Activated naive CD4-positive, alpha-beta T cell treated with anti-CD3 and anti-CD28 coated beads, Interleukin-2, amount 50 U/mL, for 24 hours (primary cell): ENCODE results near the gene AASDHPPT.
A peak's percentile ranks its signal among the peaks of the same experiment; 100 is the strongest.
"Not testable (repeated sequence)": the region's sequence is repeated elsewhere in the genome, so short reads cannot be mapped to it uniquely, and the experiment has no call there.

Experiments used
- H3K27ac Mint-ChIP-seq: one replicate; pipeline ENCODE4 v1.8.0; 2021; ENCODE audit warnings: mild to moderate bottlenecking, mixed read lengths
- H3K27me3 Mint-ChIP-seq: one replicate; pipeline ENCODE4 v1.8.0; 2021; ENCODE audit warnings: mixed read lengths
- H3K36me3 Mint-ChIP-seq: one replicate; pipeline ENCODE4 v1.8.0; 2021; ENCODE audit warnings: mixed read lengths
- H3K4me1 Mint-ChIP-seq: one replicate; pipeline ENCODE4 v1.8.0; 2021; ENCODE audit warnings: mixed read lengths
- H3K4me3 Mint-ChIP-seq: one replicate; pipeline ENCODE4 v1.8.0; 2021; ENCODE audit warnings: mild to moderate bottlenecking, mixed read lengths
- H3K9me3 Mint-ChIP-seq: one replicate; pipeline ENCODE4 v1.8.0; 2021; ENCODE audit warnings: mixed read lengths

The AASDHPPT gene, protein sequence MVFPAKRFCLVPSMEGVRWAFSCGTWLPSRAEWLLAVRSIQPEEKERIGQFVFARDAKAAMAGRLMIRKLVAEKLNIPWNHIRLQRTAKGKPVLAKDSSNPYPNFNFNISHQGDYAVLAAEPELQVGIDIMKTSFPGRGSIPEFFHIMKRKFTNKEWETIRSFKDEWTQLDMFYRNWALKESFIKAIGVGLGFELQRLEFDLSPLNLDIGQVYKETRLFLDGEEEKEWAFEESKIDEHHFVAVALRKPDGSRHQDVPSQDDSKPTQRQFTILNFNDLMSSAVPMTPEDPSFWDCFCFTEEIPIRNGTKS

GRCh38 chr11:106077609-106078455 is at the start of gene AASDHPPT:
Gene AASDHPPT (plus strand): TSS chr11:106077662. CDS start chr11:106077711, 49 bp downstream.
- peaks cover 8% of the 10 kb centered on the region for H3K36me3 Mint-ChIP-seq
- peak within 1 kb of the TSS; percentile 96 for H3K4me3 Mint-ChIP-seq
- H3K9me3 Mint-ChIP-seq = no peaks in the 10 kb centered on the region
- H3K27ac Mint-ChIP-seq = peak within 1 kb of the TSS; percentile 94
- H3K4me1 Mint-ChIP-seq = peaks cover 80% of the 10 kb centered on the region
- no peaks in the 10 kb centered on the region for H3K27me3 Mint-ChIP-seq

- Mint-ChIP-seq H3K9me3 (no peaks in the 10 kb centered on the region), H3K4me1 (no peaks in the 10 kb centered on the region), H3K27ac (no peak overlapping the region), H3K4me3 (no peak overlapping the region), H3K36me3 (no peaks in the 10 kb centered on the region), H3K27me3 (peaks cover 24% of the 10 kb centered on the region)
Measured at GRCh38 chr11:106030609-106031008, 46.9 kb upstream of the AASDHPPT start.

DNA sequence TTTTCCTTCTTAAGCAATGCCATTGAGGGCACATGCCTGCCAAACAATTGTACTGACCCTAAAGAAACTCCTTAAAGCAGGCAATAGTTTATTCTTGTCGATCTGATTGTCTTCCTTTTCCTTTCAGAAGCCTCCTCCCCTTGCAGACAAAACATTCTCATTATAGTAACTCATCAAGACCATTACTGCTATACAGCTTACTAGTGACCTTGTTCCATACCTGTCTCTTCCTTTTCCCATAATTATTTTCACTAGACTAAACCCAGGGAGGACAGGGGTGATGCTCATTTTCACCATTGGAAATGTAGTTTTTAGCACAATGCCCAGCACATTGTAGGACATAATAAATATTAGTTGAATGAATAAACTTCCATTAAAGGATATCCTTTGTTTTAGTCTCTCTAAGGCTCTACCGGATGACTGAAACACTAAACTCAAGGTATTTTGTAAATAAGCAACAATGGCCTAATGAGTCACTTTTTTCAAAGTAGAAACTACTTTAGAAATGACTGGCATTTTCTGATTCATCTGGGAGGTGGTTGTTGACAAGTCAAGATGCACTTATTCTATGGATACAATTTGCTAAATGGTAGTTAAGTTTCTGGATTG is 46.2 kb upstream of the AASDHPPT start:
- Mint-ChIP-seq H3K27ac (no peak overlapping the region), H3K36me3 (no peaks in the 10 kb centered on the region), H3K27me3 (peaks cover 24% of the 10 kb centered on the region), H3K4me3 (no peak overlapping the region), H3K4me1 (no peaks in the 10 kb centered on the region), H3K9me3 (no peaks in the 10 kb centered on the region)

GRCh38 chr11:106031936-106032335 is 45.5 kb upstream of the AASDHPPT start:
- H3K4me3 Mint-ChIP-seq = no peak overlapping the region
- no peaks in the 10 kb centered on the region for H3K4me1 Mint-ChIP-seq
- no peaks in the 10 kb centered on the region for H3K36me3 Mint-ChIP-seq
- no peak overlapping the region for H3K27ac Mint-ChIP-seq
- no peaks in the 10 kb centered on the region for H3K9me3 Mint-ChIP-seq
- H3K27me3 Mint-ChIP-seq = peaks cover 26% of the 10 kb centered on the region

DNA sequence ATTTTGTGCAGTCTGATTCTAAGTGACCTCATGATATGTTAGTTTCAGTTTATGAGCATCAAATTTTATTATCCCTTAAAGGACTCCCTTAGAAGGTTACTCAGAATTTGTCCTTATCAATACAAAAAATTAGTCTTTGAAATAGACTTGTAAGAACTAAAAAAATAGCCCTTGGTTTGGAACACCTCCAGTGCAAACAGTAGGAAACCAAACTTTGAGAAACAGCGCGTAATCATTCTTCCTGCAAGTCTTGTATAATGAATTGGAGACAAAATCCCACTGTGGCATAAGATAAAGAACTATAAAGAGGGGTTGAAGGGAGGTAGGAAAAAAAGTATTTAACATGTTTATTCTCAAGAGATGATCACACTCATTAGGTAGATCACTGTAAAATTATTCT is 44.6 kb upstream of the AASDHPPT start:
- H3K27ac Mint-ChIP-seq = no peak overlapping the region
- peaks cover 26% of the 10 kb centered on the region for H3K27me3 Mint-ChIP-seq
- H3K4me1 Mint-ChIP-seq = no peaks in the 10 kb centered on the region
- H3K9me3 Mint-ChIP-seq = no peaks in the 10 kb centered on the region
- H3K36me3 Mint-ChIP-seq = no peaks in the 10 kb centered on the region
- no peak overlapping the region for H3K4me3 Mint-ChIP-seq

- Mint-ChIP-seq H3K4me3 (no peak overlapping the region), H3K27ac (no peak overlapping the region), H3K36me3 (peaks cover 3% of the 10 kb centered on the region), H3K27me3 (peaks cover 6% of the 10 kb centered on the region), H3K4me1 (no peaks in the 10 kb centered on the region), H3K9me3 (no peaks in the 10 kb centered on the region)
Measured at GRCh38 chr11:106043540-106043939, 33.9 kb upstream of the AASDHPPT start.

DNA sequence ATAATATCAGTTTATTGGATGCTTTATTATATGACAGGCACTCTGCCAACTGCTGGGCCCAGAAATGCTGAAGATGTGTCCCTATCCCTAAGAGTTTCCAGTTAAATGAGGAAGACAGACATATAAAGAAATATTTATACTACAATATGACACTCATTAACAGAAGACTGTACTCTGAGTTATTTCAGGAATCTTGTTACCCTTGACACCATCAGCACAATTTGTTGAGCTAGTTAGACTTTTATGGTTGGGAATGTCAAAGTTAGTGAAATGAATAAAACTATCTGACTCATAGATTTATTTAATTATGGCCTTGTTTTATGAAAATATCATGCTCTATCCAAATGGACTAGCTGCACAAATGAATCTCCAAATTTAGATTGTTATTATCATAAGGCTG is 29.8 kb upstream of the AASDHPPT start:
- H3K27me3 Mint-ChIP-seq = no peaks in the 10 kb centered on the region
- H3K27ac Mint-ChIP-seq = no peak overlapping the region
- no peaks in the 10 kb centered on the region for H3K4me1 Mint-ChIP-seq
- no peaks in the 10 kb centered on the region for H3K36me3 Mint-ChIP-seq
- no peaks in the 10 kb centered on the region for H3K9me3 Mint-ChIP-seq
- H3K4me3 Mint-ChIP-seq = no peak overlapping the region

DNA sequence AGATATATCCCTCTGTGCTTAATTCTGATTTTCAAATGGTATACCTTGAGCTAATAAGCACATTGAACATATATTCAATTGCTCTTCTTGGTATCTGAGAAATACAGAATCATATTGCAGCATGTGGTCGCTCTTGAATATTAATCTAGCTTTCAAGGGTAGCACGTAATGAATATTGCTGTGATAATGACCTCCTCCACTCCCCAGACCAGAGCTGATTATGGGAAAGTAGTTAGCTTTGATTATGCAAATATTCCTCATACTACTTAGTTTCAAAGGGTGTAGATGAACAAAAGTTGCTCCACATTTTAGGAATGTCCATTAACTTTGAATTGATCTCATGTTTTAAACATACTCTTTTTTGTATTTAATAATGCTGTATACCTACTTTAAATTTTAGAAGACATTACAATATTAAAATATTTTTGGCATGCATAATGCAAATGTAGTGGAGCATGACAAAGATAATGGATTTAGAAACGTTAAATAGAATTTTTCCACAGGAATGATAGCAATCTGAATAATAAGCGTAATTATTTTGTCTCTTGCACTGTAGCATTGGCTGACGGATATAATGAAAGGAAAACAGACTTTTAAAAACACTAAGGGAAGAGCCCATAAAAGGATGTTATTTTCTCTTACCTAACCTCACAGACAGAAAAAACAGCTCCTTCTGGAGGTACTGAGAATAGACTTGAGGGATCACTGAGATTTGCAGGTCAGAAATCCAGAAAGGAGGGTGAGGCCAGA is 27.6 kb upstream of the AASDHPPT start:
- Mint-ChIP-seq H3K27ac (no peak overlapping the region), H3K4me1 (no peaks in the 10 kb centered on the region), H3K9me3 (no peaks in the 10 kb centered on the region), H3K4me3 (no peak overlapping the region), H3K27me3 (no peaks in the 10 kb centered on the region), H3K36me3 (no peaks in the 10 kb centered on the region)

DNA sequence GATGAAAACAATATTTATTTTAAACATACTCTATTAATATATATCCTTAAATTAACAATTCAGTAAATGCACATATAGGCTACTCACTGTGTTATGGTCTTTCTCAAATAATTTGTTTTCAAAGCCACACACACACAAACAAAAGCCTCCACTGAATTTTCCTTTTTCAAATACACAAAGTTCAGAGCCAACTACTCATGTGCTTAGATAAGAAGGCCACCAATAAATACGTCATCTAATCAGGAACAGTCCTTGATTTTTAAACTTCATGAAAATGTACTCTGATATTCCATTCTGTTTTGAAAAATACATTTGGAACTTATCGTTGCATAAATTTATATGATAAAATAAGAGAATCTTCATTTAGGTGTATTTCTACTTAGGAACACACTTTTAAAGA is 26.4 kb upstream of the AASDHPPT start:
- H3K4me1 Mint-ChIP-seq = no peaks in the 10 kb centered on the region
- H3K36me3 Mint-ChIP-seq = peaks cover 2% of the 10 kb centered on the region
- H3K27ac Mint-ChIP-seq = no peak overlapping the region
- H3K4me3 Mint-ChIP-seq = no peak overlapping the region
- H3K9me3 Mint-ChIP-seq = no peaks in the 10 kb centered on the region
- H3K27me3 Mint-ChIP-seq = no peaks in the 10 kb centered on the region

DNA sequence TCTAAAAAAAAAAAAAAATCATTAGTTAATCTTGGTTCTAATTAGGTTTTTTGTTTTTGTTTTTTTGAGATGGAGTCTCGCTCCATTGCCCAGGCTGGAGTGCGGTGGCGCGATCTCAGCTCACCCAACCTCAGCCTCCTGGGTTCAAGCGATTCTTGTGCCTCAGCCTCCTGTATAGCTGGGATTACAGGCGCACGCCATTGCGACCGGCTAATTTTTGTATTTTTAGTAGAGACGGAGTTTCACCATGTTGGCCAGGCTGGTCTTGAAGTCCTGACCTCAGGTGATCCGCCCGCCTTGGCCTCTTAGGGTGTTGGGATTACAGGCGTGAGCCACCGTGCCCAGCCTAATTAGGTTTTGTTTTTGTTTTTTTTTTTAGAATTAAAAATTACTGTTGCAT is 19.1 kb upstream of the AASDHPPT start:
- H3K27ac Mint-ChIP-seq, H3K4me3 Mint-ChIP-seq, H3K9me3 Mint-ChIP-seq, H3K36me3 Mint-ChIP-seq, H3K27me3 Mint-ChIP-seq: not testable (repeated sequence)
- H3K4me1 Mint-ChIP-seq = peaks cover 17% of the 10 kb centered on the region

GRCh38 chr11:106059617-106060016 is 17.8 kb upstream of the AASDHPPT start:
- Mint-ChIP-seq H3K27ac (no peak overlapping the region), H3K9me3 (no peaks in the 10 kb centered on the region), H3K4me3 (no peak overlapping the region), H3K27me3 (no peaks in the 10 kb centered on the region), H3K4me1 (peaks cover 17% of the 10 kb centered on the region), H3K36me3 (peaks cover 8% of the 10 kb centered on the region)

DNA sequence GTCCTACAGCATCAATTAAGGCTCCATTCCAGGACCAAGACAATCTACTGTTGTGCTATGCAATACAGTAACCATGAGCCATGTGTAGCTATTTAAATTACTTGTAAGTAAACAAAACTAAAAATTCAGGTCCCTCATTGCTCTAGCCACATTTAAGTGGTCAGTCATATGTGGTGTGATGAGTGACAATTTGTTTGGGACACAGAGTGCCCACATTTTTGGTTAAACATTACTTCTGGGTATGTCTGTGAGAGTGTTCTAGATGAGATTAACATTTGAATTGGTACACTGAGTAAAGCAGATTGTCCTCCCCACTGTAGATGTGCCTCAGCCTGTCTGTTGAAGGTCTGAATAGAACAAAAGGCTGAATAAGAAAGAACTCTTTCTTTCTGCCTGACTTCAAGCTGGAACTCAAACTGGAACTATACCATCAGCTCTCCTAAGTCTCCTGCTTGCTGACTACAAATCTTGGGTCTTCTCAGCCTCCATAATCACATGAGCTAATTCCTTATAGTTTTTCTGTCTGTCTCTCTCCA is 16.1 kb upstream of the AASDHPPT start:
- Mint-ChIP-seq H3K4me3 (no peak overlapping the region), H3K4me1 (peaks cover 17% of the 10 kb centered on the region), H3K36me3 (peaks cover 10% of the 10 kb centered on the region), H3K27ac (peak overlapping the region; percentile 38), H3K9me3 (no peaks in the 10 kb centered on the region), H3K27me3 (no peaks in the 10 kb centered on the region)

DNA sequence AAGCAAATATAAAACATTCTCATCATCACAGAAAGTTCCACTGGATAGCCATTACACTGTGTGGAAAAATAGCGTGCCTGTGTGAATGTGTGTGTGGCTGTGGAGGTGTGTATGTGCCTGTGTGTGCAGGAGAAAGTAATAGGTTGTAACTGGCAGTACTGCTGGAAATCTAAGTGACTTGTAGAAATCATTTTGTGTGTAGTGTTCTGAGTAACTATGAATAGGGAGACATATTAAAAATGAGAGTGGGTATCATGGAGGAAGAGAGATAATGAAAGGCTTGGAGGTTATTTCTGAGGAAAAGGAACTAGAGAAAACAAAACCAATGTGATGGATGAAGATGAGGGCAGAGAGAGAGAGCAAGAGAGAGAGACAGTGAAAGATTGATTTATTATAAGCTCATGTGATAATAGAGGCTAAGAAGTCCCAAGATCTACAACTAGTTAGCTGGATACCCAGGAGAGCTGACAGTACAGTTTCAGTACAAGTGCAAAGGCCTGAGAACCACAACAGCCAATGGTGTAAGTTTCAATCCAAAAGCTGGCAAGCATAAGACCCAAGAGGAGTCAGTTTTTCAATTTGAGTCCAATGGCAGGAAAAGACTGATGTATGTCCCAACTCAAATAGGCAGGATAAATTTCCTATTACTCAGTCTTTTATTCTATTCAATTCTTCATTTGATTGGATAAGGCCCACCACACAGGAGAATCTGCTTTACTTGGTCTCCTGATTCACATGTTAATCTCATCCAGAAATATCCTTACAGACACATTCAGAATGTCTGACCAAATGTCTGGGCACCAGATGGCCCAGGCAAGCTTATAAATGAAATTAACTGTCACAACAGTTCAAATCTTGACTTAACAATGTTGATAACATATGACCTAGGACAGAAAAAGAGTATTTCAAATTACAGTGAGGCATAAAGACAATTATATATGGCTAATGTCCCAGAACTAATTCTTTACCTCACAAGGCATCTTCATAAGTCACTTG is 15.2 kb upstream of the AASDHPPT start:
- H3K9me3 Mint-ChIP-seq = no peaks in the 10 kb centered on the region
- peaks cover 17% of the 10 kb centered on the region for H3K4me1 Mint-ChIP-seq
- peak overlapping the region; percentile 3 for H3K27ac Mint-ChIP-seq
- H3K4me3 Mint-ChIP-seq = no peak overlapping the region
- H3K27me3 Mint-ChIP-seq = no peaks in the 10 kb centered on the region
- H3K36me3 Mint-ChIP-seq = peaks cover 12% of the 10 kb centered on the region

GRCh38 chr11:106063009-106063408 is 14.5 kb upstream of the AASDHPPT start:
- no peaks in the 10 kb centered on the region for H3K27me3 Mint-ChIP-seq

More at GRCh38 chr11:106063009-106063408, 14.5 kb upstream of the AASDHPPT start:
- Mint-ChIP-seq H3K9me3 (no peaks in the 10 kb centered on the region), H3K36me3 (peaks cover 10% of the 10 kb centered on the region), H3K4me1 (peaks cover 18% of the 10 kb centered on the region), H3K27ac (no peak overlapping the region), H3K4me3 (no peak overlapping the region)
